SH-SY5Y (cell line): ENCODE measurements around the gene GAB1.

Source experiments
- GATA2 ChIP-seq: IDR thresholded peaks from 2 replicates; pipeline ENCODE4 v1.6.1; 2011; ENCODE audit warnings: mild to moderate bottlenecking, low read depth, low read length
- GATA3 ChIP-seq: IDR thresholded peaks from 2 replicates; pipeline ENCODE4 v1.6.1; 2011; ENCODE audit warnings: low read depth, mild to moderate bottlenecking, low read length, moderate library complexity

GRCh38 chr4:143294310-143294709 is 42.4 kb upstream of the GAB1 start:
- TF ChIP-seq GATA3, result no peak
- 0 out of 2 replicates have a peak, but pooled peaks have one; percentile 22 for TF ChIP-seq GATA2
